ENCODE results near the gene SPOCD1.

The SPOCD1 gene

DNA sequence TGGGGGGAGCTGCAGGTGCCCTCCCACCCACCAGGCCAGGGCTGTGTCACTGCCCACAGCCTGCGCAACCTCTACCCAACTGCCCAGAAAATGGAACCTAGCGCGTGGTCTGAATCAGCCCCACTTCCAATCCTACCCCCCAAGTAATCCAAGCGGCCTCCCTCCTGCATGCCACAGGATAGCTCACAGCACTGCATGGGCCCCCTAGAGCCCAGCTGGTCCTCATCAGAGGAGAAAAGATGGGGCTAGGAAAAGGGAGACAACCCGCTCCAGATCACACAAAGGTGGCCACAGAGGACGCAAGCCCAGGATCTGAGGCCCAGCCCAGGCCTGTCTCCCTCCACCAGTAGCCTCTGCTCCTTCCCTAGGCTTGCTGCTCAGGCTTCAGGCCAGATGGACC lies 57.8 kb downstream of the SPOCD1 start:
- Histone ChIP-seq H2AK5ac (ENCODE audit: low read length) (no peak overlapping the region), H2BK15ac (replicated peaks; ENCODE audit: low read depth) (no peak overlapping the region), H4K5ac (ENCODE audit: low read length) (no peak overlapping the region), H3K79me2 (ENCODE audit: control insufficient read depth, insufficient read depth, low read length) (peaks cover 1% of the 10 kb centered on the region), H3K9ac (ENCODE audit: low read length) (no peak overlapping the region), H2BK120ac (ENCODE audit: low read depth, low read length) (no peak overlapping the region), H3K23ac (ENCODE audit: low read length) (no peak overlapping the region), H3K27ac (ENCODE audit: low read depth, low read length) (no peak overlapping the region), H3K56ac (ENCODE audit: low read length) (no peak overlapping the region), H3K4ac (ENCODE audit: low read depth, low read length) (no peak overlapping the region), H3K4me3 (ENCODE audit: low read length) (no peak overlapping the region), H2BK5ac (ENCODE audit: low read length) (no peak overlapping the region), H3K4me2 (ENCODE audit: low read length) (no peak overlapping the region), H4K8ac (ENCODE audit: low read depth, low read length) (no peak overlapping the region), H3K4me1 (ENCODE audit: control insufficient read depth, low read depth, low read length) (peaks cover 4% of the 10 kb centered on the region), H3K36me3 (ENCODE audit: control insufficient read depth, insufficient read depth, low read length) (no peaks in the 10 kb centered on the region), H3K18ac (ENCODE audit: low read length) (no peak overlapping the region), H3K79me1 (ENCODE audit: low read length) (peaks cover 2% of the 10 kb centered on the region), H3K27me3 (ENCODE audit: insufficient read depth, low read length, poor library complexity) (no peaks in the 10 kb centered on the region)
- DNase-seq, result no peak
- WGBS (ENCODE audit: extremely low coverage, insufficient coverage, low lambda C conversion rate), result no CpG with 5 or more reads among the region's 6 CpGs

DNA sequence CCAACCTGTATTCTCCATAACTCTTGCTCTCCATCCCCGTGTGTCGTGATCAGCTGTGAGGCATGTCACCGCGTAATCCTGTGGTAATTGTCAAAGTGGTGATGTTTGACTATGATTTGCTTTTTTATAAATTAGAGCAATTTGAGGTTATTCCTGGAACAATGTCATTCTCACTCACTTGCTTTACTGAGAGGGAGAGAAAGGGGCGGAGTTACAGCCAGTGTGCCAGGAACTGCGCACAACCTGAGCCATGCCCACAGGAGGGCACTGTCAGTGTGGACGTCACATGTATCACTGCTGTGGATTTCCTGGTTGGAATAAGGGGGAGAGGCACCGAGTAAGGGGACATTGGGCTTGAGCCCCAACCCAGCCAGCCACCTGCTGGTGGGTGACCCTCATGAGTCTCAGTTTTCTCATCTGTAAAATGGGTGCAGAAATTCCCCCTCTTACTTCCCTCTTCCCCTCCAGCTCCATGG lies 58.6 kb downstream of the SPOCD1 start:
- H4K5ac ChIP-seq (ENCODE audit: low read length), result no peak overlapping the region
- no peak overlapping the region for H3K27ac ChIP-seq (ENCODE audit: low read depth, low read length)
- H3K18ac ChIP-seq (ENCODE audit: low read length), result no peak overlapping the region
- no peak overlapping the region for H4K8ac ChIP-seq (ENCODE audit: low read depth, low read length)
- H3K23ac ChIP-seq (ENCODE audit: low read length), result no peak overlapping the region
- no peak overlapping the region for H3K4me2 ChIP-seq (ENCODE audit: low read length)
- no peak overlapping the region for H2AK5ac ChIP-seq (ENCODE audit: low read length)
- no peak overlapping the region for H3K56ac ChIP-seq (ENCODE audit: low read length)
- H3K27me3 ChIP-seq (ENCODE audit: insufficient read depth, low read length, poor library complexity), result no peaks in the 10 kb centered on the region
- no peak overlapping the region for H3K9ac ChIP-seq (ENCODE audit: low read length)
- no peak overlapping the region for H2BK5ac ChIP-seq (ENCODE audit: low read length)
- H3K79me1 ChIP-seq (ENCODE audit: low read length), result peaks cover 2% of the 10 kb centered on the region
- no peak overlapping the region for H3K4ac ChIP-seq (ENCODE audit: low read depth, low read length)
- H2BK120ac ChIP-seq (ENCODE audit: low read depth, low read length), result no peak overlapping the region
- peaks cover 1% of the 10 kb centered on the region for H3K79me2 ChIP-seq (ENCODE audit: control insufficient read depth, insufficient read depth, low read length)
- WGBS (ENCODE audit: extremely low coverage, insufficient coverage, low lambda C conversion rate), result no CpG with 5 or more reads among the region's 8 CpGs
- H3K4me3 ChIP-seq (ENCODE audit: low read length), result no peak overlapping the region
- peaks cover 6% of the 10 kb centered on the region for H3K4me1 ChIP-seq (ENCODE audit: control insufficient read depth, low read depth, low read length)
- no peak overlapping the region for H2BK15ac ChIP-seq (replicated peaks; ENCODE audit: low read depth)
- no peaks in the 10 kb centered on the region for H3K36me3 ChIP-seq (ENCODE audit: control insufficient read depth, insufficient read depth, low read length)
- DNase-seq, result no peak

- no CpG with 5 or more reads among the region's 13 CpGs for WGBS (ENCODE audit: extremely low coverage, insufficient coverage, low lambda C conversion rate)
Observed at GRCh38 chr1:31756578-31756977, 59.2 kb downstream of the SPOCD1 start.

DNA sequence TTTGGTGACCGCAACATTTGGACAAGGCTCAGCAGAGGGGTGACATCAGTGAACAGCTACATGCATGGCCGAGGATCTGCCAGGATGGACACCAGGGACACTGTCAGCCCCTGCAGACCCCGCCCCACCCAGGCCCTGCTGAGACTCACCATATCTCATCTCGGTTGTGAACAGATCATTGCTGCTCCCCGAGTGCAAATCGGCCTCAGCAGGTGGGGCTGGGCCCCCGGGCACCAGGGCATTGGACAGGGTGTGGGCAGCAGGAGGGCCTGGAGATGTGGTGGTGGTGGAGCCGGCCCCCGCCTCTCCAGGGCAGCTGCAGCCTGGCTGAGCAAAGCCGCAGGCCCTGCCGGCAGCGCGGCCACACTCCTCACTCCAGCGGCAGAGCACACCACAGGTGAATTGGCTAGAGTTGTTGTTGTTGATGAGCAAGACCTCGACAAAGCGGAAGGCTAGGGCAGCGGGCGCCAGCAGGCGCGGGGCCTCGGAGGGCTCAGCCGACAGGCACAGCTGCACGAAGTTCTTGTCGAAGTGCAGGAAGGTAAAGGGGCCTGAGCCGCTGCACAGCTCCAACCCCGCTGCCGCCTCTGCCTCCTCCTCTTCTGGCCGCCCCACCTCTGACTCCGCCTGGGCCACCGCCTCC lies 59.9 kb downstream of the SPOCD1 start:
- Histone ChIP-seq H3K27ac (ENCODE audit: low read depth, low read length) (no peak overlapping the region), H3K23ac (ENCODE audit: low read length) (no peak overlapping the region), H4K5ac (ENCODE audit: low read length) (no peak overlapping the region), H3K4me1 (ENCODE audit: control insufficient read depth, low read depth, low read length) (peaks cover 11% of the 10 kb centered on the region), H2BK15ac (replicated peaks; ENCODE audit: low read depth) (no peak overlapping the region), H3K4ac (ENCODE audit: low read depth, low read length) (no peak overlapping the region), H3K56ac (ENCODE audit: low read length) (no peak overlapping the region), H3K27me3 (ENCODE audit: insufficient read depth, low read length, poor library complexity) (no peaks in the 10 kb centered on the region), H2BK5ac (ENCODE audit: low read length) (no peak overlapping the region), H4K8ac (ENCODE audit: low read depth, low read length) (no peak overlapping the region), H3K18ac (ENCODE audit: low read length) (no peak overlapping the region), H3K36me3 (ENCODE audit: control insufficient read depth, insufficient read depth, low read length) (no peaks in the 10 kb centered on the region), H3K79me1 (ENCODE audit: low read length) (peaks cover 2% of the 10 kb centered on the region), H3K79me2 (ENCODE audit: control insufficient read depth, insufficient read depth, low read length) (peaks cover 1% of the 10 kb centered on the region), H3K4me3 (ENCODE audit: low read length) (no peak overlapping the region), H3K9ac (ENCODE audit: low read length) (no peak overlapping the region), H2BK120ac (ENCODE audit: low read depth, low read length) (no peak overlapping the region), H2AK5ac (ENCODE audit: low read length) (no peak overlapping the region), H3K4me2 (ENCODE audit: low read length) (no peak overlapping the region)
- WGBS (ENCODE audit: extremely low coverage, insufficient coverage, low lambda C conversion rate), result no CpG with 5 or more reads among the region's 30 CpGs
- DNase-seq, result no peak

More at GRCh38 chr1:31756578-31756977, 59.2 kb downstream of the SPOCD1 start:
- Histone ChIP-seq H2BK5ac (ENCODE audit: low read length) (no peak overlapping the region), H3K4ac (ENCODE audit: low read depth, low read length) (no peak overlapping the region), H3K36me3 (ENCODE audit: control insufficient read depth, insufficient read depth, low read length) (no peaks in the 10 kb centered on the region), H2BK120ac (ENCODE audit: low read depth, low read length) (no peak overlapping the region), H3K79me2 (ENCODE audit: control insufficient read depth, insufficient read depth, low read length) (peaks cover 1% of the 10 kb centered on the region), H3K23ac (ENCODE audit: low read length) (no peak overlapping the region), H3K9ac (ENCODE audit: low read length) (no peak overlapping the region), H3K4me1 (ENCODE audit: control insufficient read depth, low read depth, low read length) (peaks cover 11% of the 10 kb centered on the region), H2AK5ac (ENCODE audit: low read length) (no peak overlapping the region), H3K56ac (ENCODE audit: low read length) (no peak overlapping the region), H3K27ac (ENCODE audit: low read depth, low read length) (no peak overlapping the region), H3K27me3 (ENCODE audit: insufficient read depth, low read length, poor library complexity) (no peaks in the 10 kb centered on the region), H4K8ac (ENCODE audit: low read depth, low read length) (no peak overlapping the region), H3K4me3 (ENCODE audit: low read length) (no peak overlapping the region), H3K79me1 (ENCODE audit: low read length) (peaks cover 2% of the 10 kb centered on the region), H3K4me2 (ENCODE audit: low read length) (no peak overlapping the region), H2BK15ac (replicated peaks; ENCODE audit: low read depth) (no peak overlapping the region), H3K18ac (ENCODE audit: low read length) (no peak overlapping the region), H4K5ac (ENCODE audit: low read length) (no peak overlapping the region)
- no peak for DNase-seq

DNA sequence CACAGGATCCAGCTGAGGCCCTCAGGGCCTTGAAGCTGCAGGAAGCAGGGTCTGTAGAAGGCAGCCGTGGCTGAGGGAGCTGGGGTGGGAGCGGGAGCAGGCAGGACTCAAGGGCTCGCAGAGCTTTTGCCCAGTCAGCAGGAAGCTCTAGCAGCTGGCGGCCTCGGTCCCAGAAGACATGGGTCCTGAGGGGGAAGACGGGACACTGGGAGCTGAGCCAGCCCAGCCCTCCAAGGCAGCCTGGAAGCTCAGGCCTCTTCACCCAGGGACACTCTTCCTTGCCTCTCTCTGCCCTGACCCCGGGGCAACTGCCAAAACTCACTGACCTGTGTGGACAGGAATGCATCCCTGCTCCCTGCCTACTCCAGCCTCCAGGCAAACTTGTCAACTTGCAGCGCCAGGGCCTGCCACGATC lies 60.6 kb downstream of the SPOCD1 start:
- Histone ChIP-seq H3K79me2 (ENCODE audit: control insufficient read depth, insufficient read depth, low read length) (peaks cover 1% of the 10 kb centered on the region), H2BK15ac (replicated peaks; ENCODE audit: low read depth) (no peak overlapping the region), H2BK5ac (ENCODE audit: low read length) (no peak overlapping the region), H4K8ac (ENCODE audit: low read depth, low read length) (no peak overlapping the region), H3K27ac (ENCODE audit: low read depth, low read length) (no peak overlapping the region), H2AK5ac (ENCODE audit: low read length) (no peak overlapping the region), H4K5ac (ENCODE audit: low read length) (no peak overlapping the region), H2BK120ac (ENCODE audit: low read depth, low read length) (no peak overlapping the region), H3K4me3 (ENCODE audit: low read length) (no peak overlapping the region), H3K4me2 (ENCODE audit: low read length) (no peak overlapping the region), H3K27me3 (ENCODE audit: insufficient read depth, low read length, poor library complexity) (no peaks in the 10 kb centered on the region), H3K36me3 (ENCODE audit: control insufficient read depth, insufficient read depth, low read length) (no peaks in the 10 kb centered on the region), H3K23ac (ENCODE audit: low read length) (no peak overlapping the region), H3K9ac (ENCODE audit: low read length) (no peak overlapping the region), H3K4me1 (ENCODE audit: control insufficient read depth, low read depth, low read length) (peaks cover 11% of the 10 kb centered on the region), H3K4ac (ENCODE audit: low read depth, low read length) (no peak overlapping the region), H3K18ac (ENCODE audit: low read length) (no peak overlapping the region), H3K56ac (ENCODE audit: low read length) (no peak overlapping the region), H3K79me1 (ENCODE audit: low read length) (peaks cover 2% of the 10 kb centered on the region)
- no CpG with 5 or more reads among the region's 9 CpGs for WGBS (ENCODE audit: extremely low coverage, insufficient coverage, low lambda C conversion rate)
- DNase-seq, result peak; percentile 52

- peaks cover 11% of the 10 kb centered on the region for H3K4me1 ChIP-seq (ENCODE audit: control insufficient read depth, low read depth, low read length)
- H3K23ac ChIP-seq (ENCODE audit: low read length), result no peak overlapping the region
- peaks cover 2% of the 10 kb centered on the region for H3K79me1 ChIP-seq (ENCODE audit: low read length)
- no peak overlapping the region for H2BK15ac ChIP-seq (replicated peaks; ENCODE audit: low read depth)
- no peaks in the 10 kb centered on the region for H3K27me3 ChIP-seq (ENCODE audit: insufficient read depth, low read length, poor library complexity)
- H3K4me3 ChIP-seq (ENCODE audit: low read length), result no peak overlapping the region
- H4K5ac ChIP-seq (ENCODE audit: low read length), result no peak overlapping the region
- no peak overlapping the region for H3K18ac ChIP-seq (ENCODE audit: low read length)
- H4K8ac ChIP-seq (ENCODE audit: low read depth, low read length), result no peak overlapping the region
- H2AK5ac ChIP-seq (ENCODE audit: low read length), result no peak overlapping the region
- H3K27ac ChIP-seq (ENCODE audit: low read depth, low read length), result no peak overlapping the region
- peaks cover 1% of the 10 kb centered on the region for H3K79me2 ChIP-seq (ENCODE audit: control insufficient read depth, insufficient read depth, low read length)
- no peak overlapping the region for H3K9ac ChIP-seq (ENCODE audit: low read length)
- no CpG with 5 or more reads among the region's 15 CpGs for WGBS (ENCODE audit: extremely low coverage, insufficient coverage, low lambda C conversion rate)
- H2BK120ac ChIP-seq (ENCODE audit: low read depth, low read length), result no peak overlapping the region
- H2BK5ac ChIP-seq (ENCODE audit: low read length), result no peak overlapping the region
- no peak overlapping the region for H3K4me2 ChIP-seq (ENCODE audit: low read length)
- no peak for DNase-seq
- no peaks in the 10 kb centered on the region for H3K36me3 ChIP-seq (ENCODE audit: control insufficient read depth, insufficient read depth, low read length)
- no peak overlapping the region for H3K4ac ChIP-seq (ENCODE audit: low read depth, low read length)
- no peak overlapping the region for H3K56ac ChIP-seq (ENCODE audit: low read length)
Observed at GRCh38 chr1:31754397-31754796, 61.4 kb downstream of the SPOCD1 start.
